H9 (cell line): ENCODE data around the gene KRTAP12-3. TPM values are rescaled to one million over a fixed set of nuclear protein-coding genes. Genes with fewer than 3 reads are reported as not detected.

Experiments
- DNase-seq: peaks from one replicate; pipeline ENCODE4 v3.0.0-alpha.2; 2017
- H2AFZ ChIP-seq: one replicate; pipeline ENCODE4 v1.6.1; 2013; ENCODE audit warnings: mild to moderate bottlenecking, low read length, control low read depth, moderate library complexity
- H2AK5ac ChIP-seq: 2 replicates; pipeline ENCODE4 v1.6.1; 2013; ENCODE audit warnings: low read length, control low read depth, mixed read lengths; ENCODE audit not compliant: insufficient read length
- H2BK120ac ChIP-seq: one replicate; pipeline ENCODE4 v1.6.1; 2013; ENCODE audit warnings: low read depth, mild to moderate bottlenecking, low read length, control low read depth, inconsistent platforms; ENCODE audit not compliant: poor library complexity, severe bottlenecking
- H2BK12ac ChIP-seq: 2 replicates; pipeline ENCODE4 v1.6.1; 2013; ENCODE audit warnings: low read length, control low read depth, mixed read lengths, low read depth; ENCODE audit not compliant: insufficient read length
- H2BK15ac ChIP-seq: 2 replicates; pipeline ENCODE4 v1.6.1; 2013; ENCODE audit warnings: low read depth, low read length, control low read depth
- H2BK20ac ChIP-seq: one replicate; pipeline ENCODE4 v1.6.1; 2013; ENCODE audit warnings: low read depth, mild to moderate bottlenecking, low read length, control low read depth, inconsistent platforms; ENCODE audit not compliant: poor library complexity, severe bottlenecking
- H2BK5ac ChIP-seq: 2 replicates; pipeline ENCODE4 v1.6.1; 2013; ENCODE audit warnings: low read length, control low read depth, mixed read lengths; ENCODE audit not compliant: insufficient read length
- H3K14ac ChIP-seq: 2 replicates; pipeline ENCODE4 v1.6.1; 2013; ENCODE audit warnings: low read length, control low read depth; ENCODE audit not compliant: insufficient read depth
- H3K18ac ChIP-seq: 2 replicates; pipeline ENCODE4 v1.6.1; 2013; ENCODE audit warnings: low read depth, mild to moderate bottlenecking, mixed read lengths, low read length, control low read depth; ENCODE audit not compliant: insufficient read length
- H3K23ac ChIP-seq: 2 replicates; pipeline ENCODE4 v1.6.1; 2013; ENCODE audit warnings: low read length, control low read depth, mixed read lengths, low read depth; ENCODE audit not compliant: insufficient read length
- H3K23me2 ChIP-seq: 2 replicates; pipeline ENCODE4 v1.6.1; 2013; ENCODE audit warnings: low read depth, mild to moderate bottlenecking, mixed read lengths, low read length, control low read depth; ENCODE audit not compliant: insufficient read length, poor library complexity, severe bottlenecking
- H3K27ac ChIP-seq: 2 replicates; pipeline ENCODE4 v1.5.1; 2013; ENCODE audit warnings: low read length, control low read depth, mixed read lengths, low read depth; ENCODE audit not compliant: insufficient read length
- H3K27me3 ChIP-seq: 2 replicates; pipeline ENCODE4 v1.6.1; 2013; ENCODE audit warnings: low read length, control low read depth, inconsistent platforms; ENCODE audit not compliant: insufficient read depth
- H3K4ac ChIP-seq: 2 replicates; pipeline ENCODE4 v1.6.1; 2013; ENCODE audit warnings: low read depth, mild to moderate bottlenecking, control low read depth, inconsistent platforms, low read length, moderate library complexity
- H3K4me1 ChIP-seq: 2 replicates; pipeline ENCODE4 v1.6.1; 2013; ENCODE audit warnings: low read length, control low read depth, inconsistent platforms; ENCODE audit not compliant: insufficient read depth
- H3K4me2 ChIP-seq: 2 replicates; pipeline ENCODE4 v1.6.1; 2013; ENCODE audit warnings: low read length, control low read depth, mixed read lengths; ENCODE audit not compliant: insufficient read length, insufficient read depth
- H3K56ac ChIP-seq: 2 replicates; pipeline ENCODE4 v1.6.1; 2013; ENCODE audit warnings: low read depth, mild to moderate bottlenecking, mixed read lengths, low read length, control low read depth; ENCODE audit not compliant: insufficient read length
- H3K79me1 ChIP-seq: 2 replicates; pipeline ENCODE4 v1.6.1; 2013; ENCODE audit warnings: low read depth, mild to moderate bottlenecking, moderate library complexity, low read length, control low read depth, inconsistent platforms; ENCODE audit not compliant: insufficient read depth, poor library complexity, severe bottlenecking
- H3K79me2 ChIP-seq: 2 replicates; pipeline ENCODE4 v1.6.1; 2013; ENCODE audit warnings: low read length, control low read depth, inconsistent platforms; ENCODE audit not compliant: insufficient read depth
- H3K9ac ChIP-seq: 2 replicates; pipeline ENCODE4 v1.6.1; 2013; ENCODE audit warnings: low read length, control low read depth, mixed read lengths; ENCODE audit not compliant: insufficient read length; ENCODE audit errors: extremely low read depth
- H3K9me3 ChIP-seq: one replicate; pipeline ENCODE4 v1.6.1; 2013; ENCODE audit warnings: low read depth, low read length, inconsistent platforms; ENCODE audit not compliant: control insufficient read depth
- H3T11ph ChIP-seq: one replicate; pipeline ENCODE4 v1.6.1; 2013; ENCODE audit warnings: mild to moderate bottlenecking, low read length, control low read depth, inconsistent platforms
- H4K20me1 ChIP-seq: one replicate; pipeline ENCODE4 v1.6.1; 2013; ENCODE audit not compliant: control insufficient read depth, insufficient read length, insufficient read depth
- H4K5ac ChIP-seq: 2 replicates; pipeline ENCODE4 v1.6.1; 2013; ENCODE audit warnings: low read depth, mild to moderate bottlenecking, mixed read lengths, low read length, control low read depth; ENCODE audit not compliant: insufficient read length
- H4K8ac ChIP-seq: replicated peaks from 2 replicates; pipeline ENCODE4 v1.6.1; 2013; ENCODE audit warnings: low read length, control low read depth, mixed read lengths, low read depth; ENCODE audit not compliant: insufficient read length
- H4K91ac ChIP-seq: 2 replicates; pipeline ENCODE4 v1.6.1; 2013; ENCODE audit warnings: low read depth, mild to moderate bottlenecking, moderate library complexity, mixed read lengths, low read length, control low read depth; ENCODE audit not compliant: insufficient read length
- H3K27ac Mint-ChIP-seq, 3 experiments: 2 replicates in 2 of 3; 3 replicates in 1 of 3; pipeline ENCODE4 v1.8.0; 2020 to 2021; ENCODE audit warnings: mixed read lengths in 3 of 3, mild to moderate bottlenecking in 1 of 3, moderate library complexity in 1 of 3
- H3K27me3 Mint-ChIP-seq: 2 replicates; pipeline ENCODE4 v1.8.0; 2021; ENCODE audit warnings: low read depth, mild to moderate bottlenecking, moderate library complexity, mixed read lengths
- H3K36me3 Mint-ChIP-seq, 3 experiments: 2 replicates in 2 of 3; 3 replicates in 1 of 3; pipeline ENCODE4 v1.8.0; 2020 to 2021; ENCODE audit warnings: low read depth in 3 of 3, mixed read lengths in 3 of 3; ENCODE audit not compliant: insufficient read depth in 1 of 3
- H3K4me1 Mint-ChIP-seq, 2 experiments: 2 replicates each; pipeline ENCODE4 v1.8.0; 2020; ENCODE audit warnings: mixed read lengths in 2 of 2
- H3K4me3 Mint-ChIP-seq, 2 experiments: 2 replicates in 1 of 2; 3 replicates in 1 of 2; pipeline ENCODE4 v1.8.0; 2020 to 2021; ENCODE audit warnings: mild to moderate bottlenecking in 2 of 2, mixed read lengths in 2 of 2, moderate library complexity in 1 of 2
- H3K9me3 Mint-ChIP-seq, 2 experiments: 2 replicates in 1 of 2; 3 replicates in 1 of 2; pipeline ENCODE4 v1.8.0; 2020; ENCODE audit warnings: mild to moderate bottlenecking in 2 of 2, mixed read lengths in 2 of 2, moderate library complexity in 1 of 2
- WGBS: extraction: QIAGEN DNeasy Blood & Tissue Kit; methylation state at CpG from one replicate; pipeline ENCODE4 v1.1.7; 2013; ENCODE audit warnings: missing lambda C conversion rate, low lambda C conversion rate, mixed read lengths; ENCODE audit not compliant: insufficient read length; ENCODE audit errors: extremely low coverage; 5-methylcytosine and 5-hydroxymethylcytosine counted together
- total RNA-seq: library from RNA; stranded (reverse); gene quantifications from 2 replicates; pipeline ENCODE4 v1.2.1, GENCODE V29; 2021
- TF ChIP-seq, protein P1 (sequence below): fragments of 200-600 bp; sonication (generic); conservative IDR thresholded peaks from 3 replicates; pipeline ENCODE4 v1.8.0; 2021; ENCODE audit warnings: antibody characterized with exemption, mild to moderate bottlenecking

The KRTAP12-3 gene
- total RNA-seq, 1 experiment from 2014 or later: not detected

DNA sequence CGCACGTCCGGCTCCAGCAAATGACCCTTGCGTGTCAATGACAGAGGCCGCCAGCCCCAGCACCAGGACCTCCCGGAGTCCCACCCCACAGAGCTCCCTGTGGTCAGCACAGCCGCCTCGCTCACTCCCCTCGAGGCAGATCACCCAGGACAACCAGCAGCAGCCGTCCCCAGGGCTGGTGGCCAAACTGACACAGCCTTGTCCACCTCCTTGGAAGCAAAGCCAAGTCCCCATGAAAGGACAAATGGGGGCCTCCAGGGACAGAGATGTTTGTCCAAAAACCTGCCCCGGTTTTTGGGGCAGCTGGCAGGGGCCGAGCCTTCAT lies 18.4 kb upstream of the KRTAP12-3 start:
- Histone ChIP-seq H2AK5ac (no peak overlapping the region), H3K18ac (no peak overlapping the region), H3K27ac (no peak overlapping the region), H2BK5ac (no peak overlapping the region), H3K4me1 (no peaks in the 10 kb centered on the region), H2BK20ac (no peak overlapping the region), H3T11ph (no peak overlapping the region), H2AFZ (no peak overlapping the region), H4K20me1 (no peaks in the 10 kb centered on the region), H2BK12ac (no peak overlapping the region), H4K5ac (no peak overlapping the region), H3K9me3 (no peaks in the 10 kb centered on the region), H2BK15ac (no peak overlapping the region), H3K9ac (no peak overlapping the region), H3K4me2 (no peak overlapping the region), H3K23ac (no peak overlapping the region), H3K4ac (no peak overlapping the region), H4K91ac (no peak overlapping the region), H3K23me2 (no peaks in the 10 kb centered on the region), H2BK120ac (no peak overlapping the region), H3K79me2 (no peaks in the 10 kb centered on the region), H3K14ac (no peak overlapping the region), H3K56ac (no peak overlapping the region), H3K79me1 (no peaks in the 10 kb centered on the region), H4K8ac (no peak overlapping the region), H3K27me3 (no peaks in the 10 kb centered on the region)
- no peak overlapping the region for H3K4me3 Mint-ChIP-seq
- H3K9me3 Mint-ChIP-seq: peaks cover 7 to 11% of the 10 kb centered on the region in 2 experiments
- peak overlapping the region in 1 of 3 experiments; percentile 71; a peak in 1 of 7 replicates for H3K27ac Mint-ChIP-seq
- no peak for DNase-seq
- WGBS: no CpG with 5 or more reads among the region's 12 CpGs
- peaks cover 12% of the 10 kb centered on the region for H3K27me3 Mint-ChIP-seq
- TF ChIP-seq, protein P1, sequence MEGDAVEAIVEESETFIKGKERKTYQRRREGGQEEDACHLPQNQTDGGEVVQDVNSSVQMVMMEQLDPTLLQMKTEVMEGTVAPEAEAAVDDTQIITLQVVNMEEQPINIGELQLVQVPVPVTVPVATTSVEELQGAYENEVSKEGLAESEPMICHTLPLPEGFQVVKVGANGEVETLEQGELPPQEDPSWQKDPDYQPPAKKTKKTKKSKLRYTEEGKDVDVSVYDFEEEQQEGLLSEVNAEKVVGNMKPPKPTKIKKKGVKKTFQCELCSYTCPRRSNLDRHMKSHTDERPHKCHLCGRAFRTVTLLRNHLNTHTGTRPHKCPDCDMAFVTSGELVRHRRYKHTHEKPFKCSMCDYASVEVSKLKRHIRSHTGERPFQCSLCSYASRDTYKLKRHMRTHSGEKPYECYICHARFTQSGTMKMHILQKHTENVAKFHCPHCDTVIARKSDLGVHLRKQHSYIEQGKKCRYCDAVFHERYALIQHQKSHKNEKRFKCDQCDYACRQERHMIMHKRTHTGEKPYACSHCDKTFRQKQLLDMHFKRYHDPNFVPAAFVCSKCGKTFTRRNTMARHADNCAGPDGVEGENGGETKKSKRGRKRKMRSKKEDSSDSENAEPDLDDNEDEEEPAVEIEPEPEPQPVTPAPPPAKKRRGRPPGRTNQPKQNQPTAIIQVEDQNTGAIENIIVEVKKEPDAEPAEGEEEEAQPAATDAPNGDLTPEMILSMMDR: no peak
- H3K36me3 Mint-ChIP-seq: peaks cover 0 to 6% (median 5%) of the 10 kb centered on the region in 3 experiments; a peak in 4 of 7 replicates
- H3K4me1 Mint-ChIP-seq: peaks cover 9 to 11% of the 10 kb centered on the region in 2 experiments
